ENCODE data around the gene LCP2. TPM values are rescaled to one million over a fixed set of nuclear protein-coding genes. Genes with fewer than 3 reads are reported as not detected.
A peak's percentile ranks its signal among the peaks of the same experiment; 100 is the strongest.

Gene LCP2
- total RNA-seq, 2 donors from 2014 or later: 3.9 to 6.5 TPM

GRCh38 chr5:170301149-170301548 is 3.6 kb upstream of the LCP2 start:
- TF ChIP-seq, protein P1, sequence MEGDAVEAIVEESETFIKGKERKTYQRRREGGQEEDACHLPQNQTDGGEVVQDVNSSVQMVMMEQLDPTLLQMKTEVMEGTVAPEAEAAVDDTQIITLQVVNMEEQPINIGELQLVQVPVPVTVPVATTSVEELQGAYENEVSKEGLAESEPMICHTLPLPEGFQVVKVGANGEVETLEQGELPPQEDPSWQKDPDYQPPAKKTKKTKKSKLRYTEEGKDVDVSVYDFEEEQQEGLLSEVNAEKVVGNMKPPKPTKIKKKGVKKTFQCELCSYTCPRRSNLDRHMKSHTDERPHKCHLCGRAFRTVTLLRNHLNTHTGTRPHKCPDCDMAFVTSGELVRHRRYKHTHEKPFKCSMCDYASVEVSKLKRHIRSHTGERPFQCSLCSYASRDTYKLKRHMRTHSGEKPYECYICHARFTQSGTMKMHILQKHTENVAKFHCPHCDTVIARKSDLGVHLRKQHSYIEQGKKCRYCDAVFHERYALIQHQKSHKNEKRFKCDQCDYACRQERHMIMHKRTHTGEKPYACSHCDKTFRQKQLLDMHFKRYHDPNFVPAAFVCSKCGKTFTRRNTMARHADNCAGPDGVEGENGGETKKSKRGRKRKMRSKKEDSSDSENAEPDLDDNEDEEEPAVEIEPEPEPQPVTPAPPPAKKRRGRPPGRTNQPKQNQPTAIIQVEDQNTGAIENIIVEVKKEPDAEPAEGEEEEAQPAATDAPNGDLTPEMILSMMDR (IDR thresholded peaks at IDR 0.05): no peak
- no peak for DNase-seq (ENCODE audit: low spot score)
- no peak overlapping the region for H3K27ac ChIP-seq
- no peaks in the 10 kb centered on the region for H3K9me3 ChIP-seq
- no peaks in the 10 kb centered on the region for H3K36me3 ChIP-seq
- H3K4me1 ChIP-seq: peaks cover 0 to 19% of the 10 kb centered on the region in 2 donors
- no peak overlapping the region for H3K4me3 ChIP-seq
- no peaks in the 10 kb centered on the region for H3K27me3 ChIP-seq

DNA sequence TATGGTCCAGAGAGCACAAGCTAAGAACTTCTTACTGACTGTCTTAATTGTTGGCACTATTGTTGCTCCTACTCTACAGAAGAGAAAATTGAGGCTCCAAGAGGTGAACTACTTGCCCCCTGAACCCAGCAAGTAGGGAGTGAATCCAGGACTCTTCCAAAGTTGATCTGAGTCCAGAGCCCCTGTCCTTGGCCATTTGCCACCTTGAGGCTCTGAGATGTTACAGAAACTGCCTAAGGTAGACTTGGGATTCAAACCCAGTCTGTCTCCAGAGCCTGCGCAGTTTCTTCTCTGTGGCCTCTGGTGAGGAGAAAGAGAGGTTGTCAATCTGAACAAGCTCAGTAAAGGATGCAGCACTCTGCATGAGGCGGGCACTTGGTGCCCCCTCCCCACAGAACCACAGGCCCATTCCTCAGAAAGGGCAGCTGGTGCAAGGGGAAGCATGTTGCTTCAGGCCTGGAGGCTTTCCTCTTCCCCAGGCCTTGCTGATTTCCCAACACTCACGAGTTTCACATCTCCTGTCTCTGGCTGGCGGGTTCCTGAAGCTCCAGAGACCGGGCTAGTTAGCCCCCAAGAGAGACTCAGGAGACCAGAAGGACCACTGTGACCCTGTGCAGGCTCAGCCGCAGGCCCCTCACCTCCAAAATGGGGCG is 2.9 kb upstream of the LCP2 start:
- H3K4me3 ChIP-seq: no peak overlapping the region
- no peak for DNase-seq (ENCODE audit: low spot score)
- TF ChIP-seq, protein P1 (IDR thresholded peaks at IDR 0.05): no peak
- H3K9me3 ChIP-seq: no peaks in the 10 kb centered on the region
- no peaks in the 10 kb centered on the region for H3K36me3 ChIP-seq
- peaks cover 0 to 13% of the 10 kb centered on the region in 2 donors for H3K4me1 ChIP-seq
- H3K27me3 ChIP-seq: no peaks in the 10 kb centered on the region
- no peak overlapping the region for H3K27ac ChIP-seq

DNA sequence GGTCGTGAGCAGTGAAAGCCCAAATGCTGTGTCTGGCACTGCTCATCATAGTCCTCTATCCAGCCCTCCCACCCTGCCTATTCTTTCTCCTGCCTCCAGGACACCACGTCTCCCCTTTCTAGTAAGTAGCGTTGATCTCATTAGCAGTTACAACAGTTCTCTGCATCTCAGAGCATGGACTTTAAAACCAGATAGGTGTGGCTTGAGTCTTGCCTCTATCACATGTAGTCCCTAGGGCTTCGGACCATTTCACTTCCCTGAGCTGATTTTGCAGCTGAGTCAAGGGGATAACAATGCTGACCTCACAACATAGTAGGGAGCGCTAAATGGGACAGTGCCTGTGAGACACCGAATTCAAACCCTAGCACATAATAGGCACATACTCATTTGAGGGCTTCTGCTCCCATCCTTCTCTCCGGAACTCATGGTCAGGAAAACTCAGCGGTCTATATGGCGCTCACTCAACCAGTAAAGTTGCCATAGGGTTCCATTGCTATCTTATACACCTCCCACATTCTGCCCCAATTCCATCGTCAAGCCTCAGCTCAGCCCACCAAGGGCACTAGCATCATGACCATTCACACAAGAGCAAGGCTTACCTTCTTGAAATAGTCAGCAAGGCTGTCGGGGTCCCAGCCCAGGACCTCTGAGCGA is 515 bp downstream of the LCP2 start:
- Histone ChIP-seq H3K27ac (peak overlapping the region; percentile 57 to 81), H3K4me1 (no peaks in the 10 kb centered on the region), H3K27me3 (no peaks in the 10 kb centered on the region), H3K9me3 (no peaks in the 10 kb centered on the region), H3K36me3 (no peaks in the 10 kb centered on the region), H3K4me3 (peak overlapping the region; percentile 29 to 50)
- TF ChIP-seq, protein P1 (IDR thresholded peaks at IDR 0.05): no peak
- DNase-seq (ENCODE audit: low spot score): no peak

DNA sequence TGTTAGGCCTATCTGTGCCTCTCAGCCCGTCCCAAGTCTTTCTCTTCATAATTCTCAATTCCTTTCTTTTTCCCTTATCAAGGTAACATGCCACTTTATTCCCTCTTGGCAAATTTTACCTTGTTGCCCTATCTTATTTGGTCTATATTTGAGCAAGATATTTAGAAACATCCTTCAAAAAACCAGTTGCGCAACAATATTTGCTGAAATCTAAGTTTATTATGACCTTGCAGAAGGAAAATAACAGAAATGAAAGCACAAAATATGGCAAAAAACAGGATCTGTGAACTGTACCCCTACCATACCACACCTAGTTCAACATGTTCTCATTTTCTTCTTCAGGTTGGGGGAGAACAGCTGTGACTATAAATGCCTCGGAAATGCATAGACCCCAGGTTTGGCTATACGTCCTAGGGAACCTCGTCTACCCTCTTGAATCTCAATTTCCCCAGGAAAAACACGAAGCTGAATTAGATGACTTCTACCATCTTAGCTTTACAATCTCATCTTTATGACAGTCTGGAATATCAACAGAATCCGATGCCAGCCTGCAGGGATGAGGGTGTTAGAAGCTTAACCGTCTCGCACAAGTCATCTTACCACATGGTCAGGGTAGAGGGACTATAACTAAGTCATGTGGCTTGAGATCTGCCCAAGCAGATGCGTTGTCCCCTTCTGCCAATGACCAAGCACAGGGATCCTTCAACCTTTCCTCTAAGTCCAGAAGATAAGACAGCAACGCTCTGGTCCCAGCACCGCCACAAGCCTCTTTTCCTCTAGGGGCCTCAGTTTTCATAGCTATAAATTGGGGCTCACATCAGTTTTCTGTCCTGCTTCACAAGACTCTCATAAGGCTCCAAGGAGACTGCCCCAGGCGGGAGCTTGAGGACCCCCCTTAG is 1.3 kb downstream of the LCP2 start:
- no peaks in the 10 kb centered on the region for H3K4me1 ChIP-seq
- DNase-seq (ENCODE audit: low spot score): no peak
- no peaks in the 10 kb centered on the region for H3K9me3 ChIP-seq
- no peaks in the 10 kb centered on the region for H3K27me3 ChIP-seq
- H3K27ac ChIP-seq: peak overlapping the region; percentile 57 to 81
- TF ChIP-seq, protein P1 (IDR thresholded peaks at IDR 0.05): no peak
- H3K4me3 ChIP-seq: peak overlapping the region; percentile 29 to 50
- H3K36me3 ChIP-seq: no peaks in the 10 kb centered on the region

GRCh38 chr5:170294556-170294955 is 3.0 kb downstream of the LCP2 start:
- Histone ChIP-seq H3K27ac (no peak overlapping the region), H3K36me3 (no peaks in the 10 kb centered on the region), H3K9me3 (no peaks in the 10 kb centered on the region), H3K4me1 (peaks cover 0 to 6% of the 10 kb centered on the region in 2 donors), H3K27me3 (no peaks in the 10 kb centered on the region), H3K4me3 (no peak overlapping the region)
- TF ChIP-seq, protein P1 (IDR thresholded peaks at IDR 0.05): no peak
- DNase-seq (ENCODE audit: low spot score): no peak
